A549 (cell line): ENCODE results near the gene ADARB1.

Experiments
- CHD2 ChIP-seq: fragments of 150-350 bp; IDR thresholded peaks from 2 replicates; pipeline ENCODE4 v1.6.1; 2014; ENCODE audit warnings: low read length; ENCODE audit not compliant: partially characterized antibody
- POLR2A ChIP-seq: IDR thresholded peaks from 2 replicates; pipeline ENCODE4 v1.6.1; 2012; ENCODE audit warnings: mild to moderate bottlenecking, low read length
- RCOR1 ChIP-seq: fragments of 150-350 bp; IDR thresholded peaks from 2 replicates; pipeline ENCODE4 v1.6.1; 2014; ENCODE audit warnings: antibody characterized with exemption, low read length, low read depth
- ZSCAN20 ChIP-seq: fragments of 250-450 bp; sonication (Bioruptor Pico); IDR thresholded peaks from 2 replicates; pipeline ENCODE4 v1.8.0; 2022; ENCODE audit warnings: mild to moderate bottlenecking, moderate library complexity
- TF ChIP-seq, protein P1 (sequence below): fragments of >200 bp; sonication (Bioruptor Twin); formaldehyde crosslinking; IDR thresholded peaks from 3 replicates; pipeline ENCODE4 v1.5.1; 2016

GRCh38 chr21:45069711-45070110 lies 4.7 kb upstream of the ADARB1 start:
- TF ChIP-seq POLR2A (no peak), CHD2 (no peak), ZSCAN20 (no peak), RCOR1 (no peak)
- TF ChIP-seq, protein P1, sequence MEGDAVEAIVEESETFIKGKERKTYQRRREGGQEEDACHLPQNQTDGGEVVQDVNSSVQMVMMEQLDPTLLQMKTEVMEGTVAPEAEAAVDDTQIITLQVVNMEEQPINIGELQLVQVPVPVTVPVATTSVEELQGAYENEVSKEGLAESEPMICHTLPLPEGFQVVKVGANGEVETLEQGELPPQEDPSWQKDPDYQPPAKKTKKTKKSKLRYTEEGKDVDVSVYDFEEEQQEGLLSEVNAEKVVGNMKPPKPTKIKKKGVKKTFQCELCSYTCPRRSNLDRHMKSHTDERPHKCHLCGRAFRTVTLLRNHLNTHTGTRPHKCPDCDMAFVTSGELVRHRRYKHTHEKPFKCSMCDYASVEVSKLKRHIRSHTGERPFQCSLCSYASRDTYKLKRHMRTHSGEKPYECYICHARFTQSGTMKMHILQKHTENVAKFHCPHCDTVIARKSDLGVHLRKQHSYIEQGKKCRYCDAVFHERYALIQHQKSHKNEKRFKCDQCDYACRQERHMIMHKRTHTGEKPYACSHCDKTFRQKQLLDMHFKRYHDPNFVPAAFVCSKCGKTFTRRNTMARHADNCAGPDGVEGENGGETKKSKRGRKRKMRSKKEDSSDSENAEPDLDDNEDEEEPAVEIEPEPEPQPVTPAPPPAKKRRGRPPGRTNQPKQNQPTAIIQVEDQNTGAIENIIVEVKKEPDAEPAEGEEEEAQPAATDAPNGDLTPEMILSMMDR, result no peak
